Inflammatory macrophage (primary cell): ENCODE data around the gene SLAMF7.
A peak's percentile ranks its signal among the peaks of the same experiment; 100 is the strongest.
"Not testable (repeated sequence)": the region's sequence is repeated elsewhere in the genome, so short reads cannot be mapped to it uniquely, and the experiment has no call there.

Source experiments
- DNase-seq, 2 donors: peaks; one replicate each; pipeline ENCODE4 v3.0.0-alpha.2; 2020 to 2022

The SLAMF7 gene

GRCh38 chr1:160721473-160721872 lies 17.6 kb upstream of the SLAMF7 start:
- no peak for DNase-seq

- DNase-seq: no peak
These were observed 16.3 kb upstream of the SLAMF7 start for GRCh38 chr1:160722726-160723125.

- DNase-seq: no peak
These were observed 15.7 kb upstream of the SLAMF7 start for GRCh38 chr1:160723332-160723731.

GRCh38 chr1:160724465-160725242 lies 14.4 kb upstream of the SLAMF7 start:
- DNase-seq: no peak

- DNase-seq: peak; percentile 7 to 27
These were observed 12.9 kb upstream of the SLAMF7 start for GRCh38 chr1:160726114-160726497.

GRCh38 chr1:160726498-160727315 lies 12.3 kb upstream of the SLAMF7 start:
- peak; percentile 87 to 89 for DNase-seq

GRCh38 chr1:160727316-160727640 lies 11.8 kb upstream of the SLAMF7 start:
- DNase-seq: peak; percentile 66 to 73

- not testable (repeated sequence) for DNase-seq
These were observed 7.5 kb upstream of the SLAMF7 start for GRCh38 chr1:160731564-160731963.

GRCh38 chr1:160731990-160732389 lies 7.1 kb upstream of the SLAMF7 start:
- peak; percentile 78 to 79 for DNase-seq

- DNase-seq: no peak
These were observed 5.1 kb upstream of the SLAMF7 start for GRCh38 chr1:160733898-160734297.

GRCh38 chr1:160734301-160734700 lies 4.7 kb upstream of the SLAMF7 start:
- DNase-seq: no peak

- no peak for DNase-seq
These were observed 776 bp upstream of the SLAMF7 start for GRCh38 chr1:160738271-160738670.

GRCh38 chr1:160740133-160740688 lies 1.2 kb downstream of the SLAMF7 start:
- no peak for DNase-seq

- no peak for DNase-seq
These were observed 2.0 kb downstream of the SLAMF7 start for GRCh38 chr1:160741092-160741501.

- DNase-seq: no peak
These were observed 2.7 kb downstream of the SLAMF7 start for GRCh38 chr1:160741612-160742348.

- DNase-seq: peak; percentile 54 to 69
These were observed 3.5 kb downstream of the SLAMF7 start for GRCh38 chr1:160742428-160743127.

- peak in 1 of 2 donors; percentile 34 for DNase-seq
These were observed 4.2 kb downstream of the SLAMF7 start for GRCh38 chr1:160743266-160743665.

- DNase-seq: no peak
These were observed 5.3 kb downstream of the SLAMF7 start for GRCh38 chr1:160744199-160744851.

- peak in 1 of 2 donors; percentile 65 for DNase-seq
These were observed 5.9 kb downstream of the SLAMF7 start for GRCh38 chr1:160744852-160745520.

GRCh38 chr1:160745551-160745950 lies 6.5 kb downstream of the SLAMF7 start:
- no peak for DNase-seq

- DNase-seq: no peak
These were observed 7.9 kb downstream of the SLAMF7 start for GRCh38 chr1:160746836-160747500.
